Measurements from ENCODE around the gene MS4A13. TPM values are rescaled to one million over a fixed set of nuclear protein-coding genes. Genes with fewer than 3 reads are reported as not detected.

Gene MS4A13
- total and polyA plus RNA-seq, 2 of the 8 experiments (the other 6 are each of a cell fraction or from before 2014, with no cell fraction given) = not detected

- peaks cover 2 to 5% of the 10 kb centered on the region in 2 experiments; a peak in 3 of 4 replicates for H3K9me3 ChIP-seq (ENCODE audit: insufficient read depth in 2 of 2, low read depth in 1 of 2, low read length in 1 of 2)
- H3K4ac ChIP-seq (replicated peaks; ENCODE audit: insufficient read length, low read depth, low read length) = no peak overlapping the region
- H2BK20ac ChIP-seq (ENCODE audit: low read length) = no peak overlapping the region
- H3K79me2 ChIP-seq (ENCODE audit: control insufficient read depth in 1 of 2, insufficient read depth in 2 of 2, low read length in 2 of 2) = no peaks in the 10 kb centered on the region
- H4K91ac ChIP-seq (replicated peaks; ENCODE audit: insufficient read length, low read length) = no peak overlapping the region
- H3K23me2 ChIP-seq (ENCODE audit: low read depth, low read length) = no peaks in the 10 kb centered on the region
- no peaks in the 10 kb centered on the region for H3K36me3 ChIP-seq (ENCODE audit: control insufficient read depth in 2 of 4, insufficient read depth in 4 of 4, low read length in 3 of 4)
- H2BK12ac ChIP-seq (ENCODE audit: low read depth, low read length) = no peak overlapping the region
- H2BK15ac ChIP-seq (ENCODE audit: low read length) = no peak overlapping the region
- no peaks in the 10 kb centered on the region for H3K79me1 ChIP-seq (ENCODE audit: low read depth, low read length)
- no peak overlapping the region for H4K5ac ChIP-seq (ENCODE audit: insufficient read length, low read depth, low read length)
- no peak for FAIRE-seq
- DNase-seq (ENCODE audit: low read depth in 1 of 2, low spot score in 2 of 2) = no peak
- CTCF ChIA-PET (ENCODE audit: partially characterized antibody) = interaction anchor here (1.4 to 3.2 kb wide), 2 partner anchors 16 to 141 kb away, joined by 5 to 11 read pairs; no protein-coding TSS in a partner anchor
- H3K23ac ChIP-seq (ENCODE audit: insufficient read length) = no peak overlapping the region
- H4K20me1 ChIP-seq (replicated peaks in 1 of 2; ENCODE audit: control insufficient read depth in 1 of 2, insufficient read depth in 2 of 2, low read length in 2 of 2) = no peaks in the 10 kb centered on the region
- H2BK5ac ChIP-seq (ENCODE audit: low read depth, low read length) = no peak overlapping the region
- no peak overlapping the region for H3K4me2 ChIP-seq (ENCODE audit: insufficient read depth in 1 of 2, low read depth in 2 of 2, low read length in 2 of 2)
- no peaks in the 10 kb centered on the region for H3K27me3 ChIP-seq (replicated peaks in 1 of 4; ENCODE audit: control insufficient read depth in 3 of 4, extremely low read depth in 1 of 4, insufficient read depth in 3 of 4, low read length in 3 of 4)
- no peak overlapping the region for H2BK120ac ChIP-seq (replicated peaks; ENCODE audit: low read depth, low read length)
- H3K14ac ChIP-seq (ENCODE audit: insufficient read length) = no peak overlapping the region
- no peak overlapping the region for H3K27ac ChIP-seq (ENCODE audit: low read depth, low read length)
- H4K8ac ChIP-seq (ENCODE audit: extremely low read depth, insufficient read depth, low read length) = no peak overlapping the region
- H2AFZ ChIP-seq (ENCODE audit: low read length) = 0 out of 2 replicates have a peak overlapping the region, but pooled peaks have one; percentile 2
- no peak overlapping the region for H3K4me3 ChIP-seq (ENCODE audit: extremely low read depth in 1 of 4, insufficient read depth in 2 of 4, low read depth in 3 of 4, low read length in 4 of 4)
- no peak overlapping the region for H3K18ac ChIP-seq (ENCODE audit: extremely low read depth, low read length)
- WGBS, 2 experiments (ENCODE audit: extremely low coverage in 1 of 2, insufficient coverage in 1 of 2, insufficient read length in 1 of 2, insufficient replicate concordance in 2 of 2, low coverage in 1 of 2, low lambda C conversion rate in 2 of 2, missing lambda C conversion rate in 1 of 2) = 87% methylated on average over 3 of the region's 3 CpGs; no CpG with 5 or more reads in 1 of the 2 experiments
- POLR2A ChIA-PET (ENCODE audit: partially characterized antibody) = interaction anchor here (1.2 kb wide), 1 partner anchor 10 kb away, joined by 3 read pairs; no protein-coding TSS in a partner anchor
- no peak overlapping the region for H3K56ac ChIP-seq (replicated peaks; ENCODE audit: insufficient read length, low read depth, low read length)
- peaks cover 0 to 6% (median 2%) of the 10 kb centered on the region in 4 experiments; a peak in 2 of 7 replicates for H3K4me1 ChIP-seq (replicated peaks in 1 of 4; ENCODE audit: control insufficient read depth in 3 of 4, insufficient read depth in 4 of 4, low read length in 3 of 4)
- H3K9ac ChIP-seq (replicated peaks in 1 of 4; ENCODE audit: extremely low read depth in 1 of 4, low read depth in 3 of 4, low read length in 3 of 4) = no peak overlapping the region
- no peak overlapping the region for H2AK5ac ChIP-seq (ENCODE audit: low read depth, low read length)
- no peak for TF ChIP-seq ASH2L (IDR thresholded peaks at IDR 0.05; ENCODE audit: low read length)
- no peak for TF ChIP-seq ATF2 (IDR thresholded peaks at IDR 0.05; ENCODE audit: low read length)
- no peak for TF ChIP-seq BRCA1 (IDR thresholded peaks at IDR 0.05; ENCODE audit: low read depth, low read length)
- no peak for TF ChIP-seq KDM1A (IDR thresholded peaks at IDR 0.05; ENCODE audit: borderline replicate concordance, low read length)
- TF ChIP-seq EGR1 (IDR thresholded peaks at IDR 0.05; ENCODE audit: borderline replicate concordance, low read depth, low read length) = no peak
These were observed 10.8 kb upstream of the MS4A13 start for GRCh38 chr11:60504219-60504905.

Measured in H1 (cell line).